Panc1 (cell line): ENCODE measurements around the gene TCAF1.
"Not testable (repeated sequence)": the region's sequence is repeated elsewhere in the genome, so short reads cannot be mapped to it uniquely, and the experiment has no call there.

Source experiments
- CTCF ChIP-seq: fragments of 450-650 bp; IDR thresholded peaks from 2 replicates; pipeline ENCODE4 v1.5.1; 2017; ENCODE audit warnings: mild to moderate bottlenecking
- POLR2AphosphoS5 ChIP-seq: IDR thresholded peaks from 2 replicates; pipeline ENCODE4 v1.6.1; 2012; ENCODE audit warnings: mild to moderate bottlenecking, low read depth, low read length, moderate library complexity
- REST ChIP-seq, 2 experiments: IDR thresholded peaks; 2 replicates each; pipeline ENCODE4 v1.6.1; 2011 to 2012; ENCODE audit warnings: low read depth in 2 of 2, control low read depth in 1 of 2, low read length in 1 of 2, mild to moderate bottlenecking in 1 of 2, moderate library complexity in 1 of 2; ENCODE audit not compliant: insufficient read depth in 1 of 2
- SIN3A ChIP-seq: IDR thresholded peaks from 2 replicates; pipeline ENCODE4 v1.6.1; 2012; ENCODE audit warnings: low read depth, mild to moderate bottlenecking, low read length, moderate library complexity, borderline replicate concordance; ENCODE audit not compliant: insufficient read depth

GRCh38 chr7:143873242-143873641 is 28.7 kb downstream of the TCAF1 start:
- not testable (repeated sequence) for TF ChIP-seq POLR2AphosphoS5; CTCF; REST (IDR thresholded peaks at IDR 0.05; ENCODE audit: insufficient read depth in 1 of 2, low read depth in 2 of 2, low read length in 1 of 2); SIN3A
